PC-3 (cell line): ENCODE measurements around the gene CREM. TPM values are rescaled to one million over a fixed set of nuclear protein-coding genes. Genes with fewer than 3 reads are reported as not detected.

Experiments used
- ATAC-seq: fragments of 200-7000 bp; cut with Tn5 transposase; 2 replicates; pipeline ENCODE4 v1.9.1; 2020; ENCODE audit warnings: mild to moderate bottlenecking, moderate library complexity
- BruUV-seq: library from RNA; stranded (reverse); fragments of 400-500 nt; replicated peaks from 2 replicates; lab custom pipeline; 2021; lab: Mats Ljungman, UMichigan
- CTCF ChIA-PET: fragments of 300-600 bp; sonication (Branson Sonifier 250); formaldehyde crosslinking; loops from one replicate; lab custom pipeline; 2022; ENCODE audit warnings: antibody characterized with exemption; lab: Charles Lee
- POLR2A ChIA-PET: fragments of 300-600 bp; sonication (Branson Sonifier 250); formaldehyde crosslinking; loops from one replicate; lab custom pipeline; 2022; ENCODE audit warnings: antibody characterized with exemption; ENCODE audit not compliant: unreplicated experiment; lab: Charles Lee
- DNase-seq: peaks from one replicate; pipeline ENCODE4 v3.0.0-alpha.2; 2015
- H2AFZ ChIP-seq: fragments of 300-600 bp; sonication (generic); 2 replicates; pipeline ENCODE4 v1.6.0; 2016; ENCODE audit warnings: antibody characterized with exemption, low read length
- H3F3A ChIP-seq: fragments of 300-600 bp; sonication (generic); one replicate; pipeline ENCODE4 v1.6.0; 2017; ENCODE audit warnings: antibody characterized with exemption, low read length, control low read depth, mild to moderate bottlenecking; ENCODE audit not compliant: unreplicated experiment
- H3K27ac ChIP-seq: fragments of 300-600 bp; sonication (generic); 2 replicates; pipeline ENCODE4 v1.5.1; 2016; ENCODE audit warnings: mild to moderate bottlenecking, low read length
- H3K27me3 ChIP-seq: fragments of 300-600 bp; sonication (generic); 2 replicates; pipeline ENCODE4 v1.6.1; 2016; ENCODE audit warnings: low read length, mixed read lengths
- H3K36me3 ChIP-seq: fragments of 300-600 bp; sonication (generic); 2 replicates; pipeline ENCODE4 v1.6.1; 2016; ENCODE audit warnings: low read depth, mixed run types, low read length, mixed read lengths
- H3K4me1 ChIP-seq: fragments of 300-600 bp; sonication (generic); 2 replicates; pipeline ENCODE4 v1.5.1; 2016; ENCODE audit warnings: low read length; ENCODE audit not compliant: insufficient read depth
- H3K4me2 ChIP-seq: fragments of 300-600 bp; sonication (generic); 2 replicates; pipeline ENCODE4 v1.6.0; 2016; ENCODE audit warnings: low read length
- H3K4me3 ChIP-seq: fragments of 300-600 bp; sonication (generic); 2 replicates; pipeline ENCODE4 v1.5.1; 2016; ENCODE audit warnings: mild to moderate bottlenecking, low read length, mixed read lengths
- H3K79me2 ChIP-seq: fragments of 300-600 bp; sonication (generic); 2 replicates; pipeline ENCODE4 v1.6.1; 2017; ENCODE audit warnings: low read length, mixed read lengths
- H3K9ac ChIP-seq: fragments of 300-600 bp; sonication (generic); 2 replicates; pipeline ENCODE4 v1.6.0; 2016; ENCODE audit warnings: mild to moderate bottlenecking, low read length
- H3K9me2 ChIP-seq: fragments of 300-600 bp; sonication (generic); replicated peaks from 2 replicates; pipeline ENCODE4 v1.6.1; 2016; ENCODE audit warnings: mixed run types, low read length, mixed read lengths
- H3K9me3 ChIP-seq: fragments of 300-600 bp; sonication (generic); 2 replicates; pipeline ENCODE4 v1.6.1; 2016; ENCODE audit warnings: low read length, mixed read lengths
- H4K20me1 ChIP-seq: fragments of 300-600 bp; sonication (generic); 2 replicates; pipeline ENCODE4 v1.6.1; 2016; ENCODE audit warnings: low read length, mixed read lengths
- CTCF ChIP-seq: fragments of 300-600 bp; sonication (generic); conservative IDR thresholded peaks from 2 replicates; pipeline ENCODE4 v1.5.1; 2017; ENCODE audit warnings: antibody characterized with exemption, low read depth, mild to moderate bottlenecking, low read length
- EZH2 ChIP-seq: fragments of 300-600 bp; sonication (generic); IDR thresholded peaks from one replicate; pipeline ENCODE4 v1.6.1; 2017; ENCODE audit warnings: antibody characterized with exemption, mild to moderate bottlenecking, low read length; ENCODE audit not compliant: unreplicated experiment
- EZH2phosphoT487 ChIP-seq: fragments of 300-600 bp; sonication (generic); IDR thresholded peaks from 2 replicates; pipeline ENCODE4 v1.6.1; 2018; ENCODE audit warnings: mild to moderate bottlenecking, antibody characterized with exemption, low read length, borderline replicate concordance
- intact Hi-C: fragments of 100-400 bp; cut with micrococcal nuclease; formaldehyde crosslinking; loops from 2 replicates; pipeline ENCODE4 v1.9.0; 2023
- total RNA-seq: library from RNA; depleted of rRNA; stranded (reverse); fragments of >200 nt; gene quantifications from 2 replicates; pipeline ENCODE4 v1.2.3, GENCODE V29; 2014

CREM gene
- total RNA-seq, 1 experiment from 2014 or later = 195 TPM

GRCh38 chr10:35195361-35196306 lies 69.0 kb downstream of the CREM start:
- BruUV-seq = TSS peak; percentile 71
- ChIA-PET CTCF (interaction anchor here (0.5 to 2.4 kb wide), 38 partner anchors 9 to 1584 kb away, joined by 3 to 99 read pairs (median 4); partner anchors contain the start of gene CREM), POLR2A (interaction anchor here (0.5 to 2.0 kb wide), 13 partner anchors 9 to 1932 kb away, joined by 3 to 39 read pairs (median 4); partner anchors contain the start of gene CREM)
- H3K27ac ChIP-seq = peak overlapping the region; percentile 78
- intact Hi-C loops = loop anchor here (1.0 to 5.0 kb wide), 6 partner anchors 23 to 203 kb away; partner anchors contain the start of gene CREM
- H3K9me2 ChIP-seq = no peaks in the 10 kb centered on the region
- H2AFZ ChIP-seq = peak overlapping the region; percentile 72
- no peaks in the 10 kb centered on the region for H3K36me3 ChIP-seq
- no peaks in the 10 kb centered on the region for H3K27me3 ChIP-seq
- H3K9ac ChIP-seq = peak overlapping the region; percentile 58
- no peaks in the 10 kb centered on the region for H3K9me3 ChIP-seq
- no peaks in the 10 kb centered on the region for H4K20me1 ChIP-seq
- H3K4me2 ChIP-seq = peak overlapping the region; percentile 74
- ATAC-seq (peak; percentile 96), DNase-seq (peak; percentile 99)
- H3K4me1 ChIP-seq = peaks cover 17% of the 10 kb centered on the region
- H3F3A ChIP-seq = peaks cover 7% of the 10 kb centered on the region
- TF ChIP-seq EZH2 (no peak), CTCF (peak; percentile 100), EZH2phosphoT487 (no peak)
- H3K4me3 ChIP-seq = peak overlapping the region; percentile 60
- H3K79me2 ChIP-seq = no peaks in the 10 kb centered on the region

DNA sequence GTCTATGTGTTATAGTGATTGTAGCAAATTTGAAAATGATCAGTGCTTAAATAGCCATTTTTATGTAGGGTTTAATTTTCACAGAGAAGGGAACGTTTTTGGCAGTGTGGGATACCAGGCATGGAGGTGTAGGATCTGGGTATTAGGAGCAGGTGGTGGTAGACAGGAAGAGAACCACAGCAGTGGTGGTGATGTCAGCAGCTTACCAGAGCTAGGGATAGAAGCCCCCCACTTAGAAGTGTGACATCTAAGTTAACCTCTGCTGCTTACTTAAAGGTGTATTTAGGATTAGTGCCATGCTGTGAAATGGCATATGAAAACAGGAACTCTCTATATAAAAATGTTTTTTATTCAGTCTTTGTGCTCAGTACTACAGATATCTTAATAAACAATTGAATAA lies 73.8 kb downstream of the CREM start:
- Histone ChIP-seq H3K4me1 (peaks cover 11% of the 10 kb centered on the region), H3K9me3 (no peaks in the 10 kb centered on the region), H4K20me1 (no peaks in the 10 kb centered on the region), H3K4me3 (no peak overlapping the region), H2AFZ (no peak overlapping the region), H3K79me2 (no peaks in the 10 kb centered on the region), H3K27me3 (no peaks in the 10 kb centered on the region), H3F3A (peaks cover 7% of the 10 kb centered on the region), H3K36me3 (no peaks in the 10 kb centered on the region), H3K27ac (no peak overlapping the region), H3K9ac (no peak overlapping the region), H3K9me2 (no peaks in the 10 kb centered on the region), H3K4me2 (no peak overlapping the region)
- intact Hi-C loops = no loop called here
- no peak for ATAC-seq
- TF ChIP-seq EZH2phosphoT487 (no peak), EZH2 (no peak), CTCF (no peak)
- no TSS peak for BruUV-seq
- CTCF ChIA-PET = no interaction called here
- POLR2A ChIA-PET = no interaction called here
- DNase-seq = no peak
